ENCODE measurements around the gene TREH.

DNA sequence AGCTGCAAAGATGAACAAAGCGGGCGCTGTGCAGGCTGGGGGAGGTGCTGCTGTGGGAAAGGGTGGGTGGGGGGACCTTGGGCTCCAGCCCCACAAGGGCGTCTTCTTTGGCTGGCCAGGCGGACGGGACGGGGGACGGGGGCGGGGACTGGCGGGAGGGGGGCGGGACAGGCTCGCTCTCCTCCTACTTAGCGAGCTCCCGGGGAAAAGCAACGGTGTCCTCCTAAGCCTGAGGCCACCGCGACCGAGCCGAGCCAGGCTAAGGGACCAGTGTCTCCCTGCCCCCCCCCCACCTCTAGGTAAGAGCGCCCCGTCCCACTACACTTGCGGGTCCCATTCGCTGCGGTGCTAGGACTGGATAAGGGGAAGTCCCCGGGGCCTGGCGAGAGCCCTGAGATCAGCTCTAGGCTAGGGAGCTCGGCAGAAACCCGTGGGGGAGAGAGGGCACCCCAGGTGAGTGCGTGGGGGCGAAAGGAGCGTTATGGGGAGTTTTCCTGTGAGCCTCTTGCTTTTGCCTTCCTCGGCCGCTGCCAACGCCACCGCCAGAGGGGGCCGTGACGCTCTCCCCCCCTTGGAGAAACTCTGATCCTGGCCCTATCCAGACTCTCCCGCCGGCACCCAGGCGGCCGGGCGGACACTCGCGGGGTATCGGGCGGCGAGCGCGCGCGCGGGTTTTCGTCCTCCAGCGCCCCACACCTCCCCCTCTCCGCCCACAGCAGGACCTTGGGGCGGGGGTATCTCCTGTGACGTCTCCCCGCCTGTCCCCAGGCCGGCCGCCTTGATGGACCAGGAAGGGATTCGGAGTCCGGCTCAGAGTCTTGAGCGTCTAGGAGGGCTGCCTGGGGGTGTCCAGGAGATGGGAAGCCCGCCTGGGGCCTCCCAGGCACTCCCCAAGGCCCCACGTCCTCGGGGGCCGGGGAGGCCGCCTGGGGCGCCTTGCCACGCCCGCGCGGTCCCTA is 71.8 kb downstream of the TREH start, which contains the start of gene PHLDB1:
- TF ChIP-seq, protein P1, sequence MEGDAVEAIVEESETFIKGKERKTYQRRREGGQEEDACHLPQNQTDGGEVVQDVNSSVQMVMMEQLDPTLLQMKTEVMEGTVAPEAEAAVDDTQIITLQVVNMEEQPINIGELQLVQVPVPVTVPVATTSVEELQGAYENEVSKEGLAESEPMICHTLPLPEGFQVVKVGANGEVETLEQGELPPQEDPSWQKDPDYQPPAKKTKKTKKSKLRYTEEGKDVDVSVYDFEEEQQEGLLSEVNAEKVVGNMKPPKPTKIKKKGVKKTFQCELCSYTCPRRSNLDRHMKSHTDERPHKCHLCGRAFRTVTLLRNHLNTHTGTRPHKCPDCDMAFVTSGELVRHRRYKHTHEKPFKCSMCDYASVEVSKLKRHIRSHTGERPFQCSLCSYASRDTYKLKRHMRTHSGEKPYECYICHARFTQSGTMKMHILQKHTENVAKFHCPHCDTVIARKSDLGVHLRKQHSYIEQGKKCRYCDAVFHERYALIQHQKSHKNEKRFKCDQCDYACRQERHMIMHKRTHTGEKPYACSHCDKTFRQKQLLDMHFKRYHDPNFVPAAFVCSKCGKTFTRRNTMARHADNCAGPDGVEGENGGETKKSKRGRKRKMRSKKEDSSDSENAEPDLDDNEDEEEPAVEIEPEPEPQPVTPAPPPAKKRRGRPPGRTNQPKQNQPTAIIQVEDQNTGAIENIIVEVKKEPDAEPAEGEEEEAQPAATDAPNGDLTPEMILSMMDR (IDR thresholded peaks at IDR 0.05), result peak; percentile 91
- TF ChIP-seq POLR2AphosphoS5 (IDR thresholded peaks at IDR 0.05; ENCODE audit: low read depth, low read length), result no peak; the same call in 1 of the 2 replicates
- TF ChIP-seq, protein P2, sequence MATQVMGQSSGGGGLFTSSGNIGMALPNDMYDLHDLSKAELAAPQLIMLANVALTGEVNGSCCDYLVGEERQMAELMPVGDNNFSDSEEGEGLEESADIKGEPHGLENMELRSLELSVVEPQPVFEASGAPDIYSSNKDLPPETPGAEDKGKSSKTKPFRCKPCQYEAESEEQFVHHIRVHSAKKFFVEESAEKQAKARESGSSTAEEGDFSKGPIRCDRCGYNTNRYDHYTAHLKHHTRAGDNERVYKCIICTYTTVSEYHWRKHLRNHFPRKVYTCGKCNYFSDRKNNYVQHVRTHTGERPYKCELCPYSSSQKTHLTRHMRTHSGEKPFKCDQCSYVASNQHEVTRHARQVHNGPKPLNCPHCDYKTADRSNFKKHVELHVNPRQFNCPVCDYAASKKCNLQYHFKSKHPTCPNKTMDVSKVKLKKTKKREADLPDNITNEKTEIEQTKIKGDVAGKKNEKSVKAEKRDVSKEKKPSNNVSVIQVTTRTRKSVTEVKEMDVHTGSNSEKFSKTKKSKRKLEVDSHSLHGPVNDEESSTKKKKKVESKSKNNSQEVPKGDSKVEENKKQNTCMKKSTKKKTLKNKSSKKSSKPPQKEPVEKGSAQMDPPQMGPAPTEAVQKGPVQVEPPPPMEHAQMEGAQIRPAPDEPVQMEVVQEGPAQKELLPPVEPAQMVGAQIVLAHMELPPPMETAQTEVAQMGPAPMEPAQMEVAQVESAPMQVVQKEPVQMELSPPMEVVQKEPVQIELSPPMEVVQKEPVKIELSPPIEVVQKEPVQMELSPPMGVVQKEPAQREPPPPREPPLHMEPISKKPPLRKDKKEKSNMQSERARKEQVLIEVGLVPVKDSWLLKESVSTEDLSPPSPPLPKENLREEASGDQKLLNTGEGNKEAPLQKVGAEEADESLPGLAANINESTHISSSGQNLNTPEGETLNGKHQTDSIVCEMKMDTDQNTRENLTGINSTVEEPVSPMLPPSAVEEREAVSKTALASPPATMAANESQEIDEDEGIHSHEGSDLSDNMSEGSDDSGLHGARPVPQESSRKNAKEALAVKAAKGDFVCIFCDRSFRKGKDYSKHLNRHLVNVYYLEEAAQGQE (IDR thresholded peaks at IDR 0.05; ENCODE audit: insufficient read depth in 1 of 2, low read depth in 2 of 2, low read length in 1 of 2), result no peak
- 0 out of 2 replicates have a peak, but pooled peaks have one; percentile 80 for TF ChIP-seq SIN3A (IDR thresholded peaks at IDR 0.05; ENCODE audit: borderline replicate concordance, insufficient read depth, low read depth, low read length)
